Uterus (tissue), 2 donors: ENCODE data around the gene ACOX2.

ENCODE experiments used
- CTCF ChIP-seq, 4 experiments: fragments of 200-600 bp in 2 of 4; fragments of 450-650 bp in 2 of 4; sonication (generic) in 2 of 4; IDR thresholded peaks; one replicate each; pipeline ENCODE4 v1.5.1; 2016 to 2019; ENCODE audit warnings: antibody characterized with exemption in 4 of 4, mild to moderate bottlenecking in 2 of 4, moderate library complexity in 1 of 4
- POLR2A ChIP-seq, 2 donors: fragments of 450-650 bp; IDR thresholded peaks; one replicate each; pipeline ENCODE4 v1.6.1; 2016; ENCODE audit warnings: antibody characterized with exemption in 2 of 2, mild to moderate bottlenecking in 1 of 2, moderate library complexity in 1 of 2

- TF ChIP-seq CTCF (IDR thresholded peaks at IDR 0.05) = no peak
- TF ChIP-seq POLR2A (IDR thresholded peaks at IDR 0.05) = no peak
These were observed 10.5 kb downstream of the ACOX2 start for GRCh38 chr3:58526515-58526957.
